ENCODE data around the gene ZNF570. TPM values are rescaled to one million over a fixed set of nuclear protein-coding genes. Genes with fewer than 3 reads are reported as not detected.

Gene ZNF570
- total RNA-seq (1 to 10 TPM; 1.6 to 5.5 (median 3.1) TPM), polyA plus RNA-seq (10 to 100 TPM in 1 of 3 donors, 1 to 10 TPM in 2; 1.2 to 10.3 (median 1.2) TPM)
- long read RNA-seq, donor 1, result 0 reads
- long read RNA-seq, donor 2, result 0 reads

- DNase-seq (peak; percentile 92 to 95), ATAC-seq (peak; percentile 88 to 91 (median 90))
- Histone ChIP-seq H3K27me3 (ENCODE audit: insufficient read depth in 3 of 3, low read length in 2 of 3) (no peaks in the 10 kb centered on the region), H3K9me3 (peaks cover 15% of the 10 kb centered on the region), H3K27ac (peak within 1 kb of the TSS; percentile 82), H3K36me3 (ENCODE audit: insufficient read depth in 1 of 2, low read depth in 1 of 2) (peaks cover 9 to 19% of the 10 kb centered on the region in 2 donors), H3K4me3 (peak within 1 kb of the TSS; percentile 93), H3K4me1 (peaks cover 9% of the 10 kb centered on the region)
- WGBS, 3 donors, result 0 to 1% (median 0%) methylated on average over 58 to 63 of the region's 63 CpGs
- intact Hi-C loops (cut with DNase I), result loop anchor here (5.0 to 10.0 kb wide), 4 partner anchors 134 to 254 kb away; partner anchors contain the start of genes ZFP30 (in 1 of the 2), ZNF383 (in 1 of the 2) and ZNF585B (in 1 of the 2)
- TF ChIP-seq CTCF (IDR thresholded peaks at IDR 0.05), result no peak
Measured at GRCh38 chr19:37468961-37469777, at the start of gene ZNF570. Gene ZNF570 (plus strand): TSS chr19:37469356. CDS start chr19:37470355, 999 bp downstream.

- no peaks in the 10 kb centered on the region for H3K4me1 ChIP-seq
- TF ChIP-seq CTCF (IDR thresholded peaks at IDR 0.05), result no peak
- H3K27me3 ChIP-seq (ENCODE audit: insufficient read depth in 3 of 3, low read length in 2 of 3), result no peaks in the 10 kb centered on the region
- DNase-seq (no peak), ATAC-seq (no peak)
- WGBS, 3 donors, result 97 to 99% (median 98%) methylated on average over 4 of the region's 4 CpGs
- H3K36me3 ChIP-seq (ENCODE audit: insufficient read depth in 1 of 2, low read depth in 1 of 2), result peaks cover 16 to 33% of the 10 kb centered on the region in 2 donors
- intact Hi-C loops (cut with DNase I), result no loop called here
- no peak overlapping the region for H3K4me3 ChIP-seq
- H3K9me3 ChIP-seq, result peaks cover 98% of the 10 kb centered on the region
- H3K27ac ChIP-seq, result no peak overlapping the region
Measured at GRCh38 chr19:37452500-37453245, 16.5 kb upstream of the ZNF570 start.

GRCh38 chr19:37466277-37466797 lies 2.8 kb upstream of the ZNF570 start:
- no peak for ATAC-seq
- no peaks in the 10 kb centered on the region for H3K27me3 ChIP-seq (ENCODE audit: insufficient read depth in 3 of 3, low read length in 2 of 3)
- WGBS, 3 donors, result 27 to 29% (median 28%) methylated on average over 25 of the region's 25 CpGs
- TF ChIP-seq CTCF (IDR thresholded peaks at IDR 0.05), result no peak
- DNase-seq, result no peak
- peaks cover 20% of the 10 kb centered on the region for H3K9me3 ChIP-seq
- peaks cover 7 to 39% of the 10 kb centered on the region in 2 donors for H3K36me3 ChIP-seq (ENCODE audit: insufficient read depth in 1 of 2, low read depth in 1 of 2)
- peaks cover 9% of the 10 kb centered on the region for H3K4me1 ChIP-seq
- peak overlapping the region; percentile 91 for H3K27ac ChIP-seq
- peak overlapping the region; percentile 93 for H3K4me3 ChIP-seq
- intact Hi-C loops (cut with DNase I), result loop anchor here (5.0 to 10.0 kb wide), 4 partner anchors 132 to 252 kb away; partner anchors contain the start of genes ZFP30 (in 1 of the 2), ZNF383 (in 1 of the 2) and ZNF585B (in 1 of the 2)

- 0% methylated on average over 59 to 62 of the region's 62 CpGs for WGBS, 3 donors
- H3K27me3 ChIP-seq (ENCODE audit: insufficient read depth in 3 of 3, low read length in 2 of 3), result no peaks in the 10 kb centered on the region
- TF ChIP-seq CTCF (IDR thresholded peaks at IDR 0.05), result no peak
- ATAC-seq, result peak; percentile 87 to 91 (median 90)
- intact Hi-C loops (cut with DNase I), result loop anchor here (5.0 to 10.0 kb wide), 4 partner anchors 132 to 252 kb away; partner anchors contain the start of genes ZFP30 (in 1 of the 2), ZNF383 (in 1 of the 2) and ZNF585B (in 1 of the 2)
- peak; percentile 89 to 94 for DNase-seq
- peaks cover 9% of the 10 kb centered on the region for H3K4me1 ChIP-seq
- peak within 1 kb of the TSS; percentile 93 for H3K4me3 ChIP-seq
- H3K27ac ChIP-seq, result peak within 1 kb of the TSS; percentile 91
- peaks cover 14% of the 10 kb centered on the region for H3K9me3 ChIP-seq
- peaks cover 7 to 38% of the 10 kb centered on the region in 2 donors for H3K36me3 ChIP-seq (ENCODE audit: insufficient read depth in 1 of 2, low read depth in 1 of 2)
Measured at GRCh38 chr19:37466798-37467607, 2.2 kb upstream of the ZNF570 start, which contains the start of gene ZNF569. Gene ZNF569 (minus strand): TSS chr19:37467444. CDS start chr19:37444921, 22,523 bp downstream.

All from psoas muscle (tissue), 8 donors.